HEK293T (cell line): ENCODE results near the gene PKNOX2.

Experiments used
- CTCF ChIA-PET: fragments of 350-600 bp; formaldehyde crosslinking; extraction: SDS; loops from one replicate; lab custom pipeline; 2021; ENCODE audit warnings: antibody characterized with exemption, inconsistent platforms; lab: Yijun Ruan, JAX
- POLR2A ChIA-PET: fragments of 350-600 bp; formaldehyde crosslinking; extraction: SDS; loops from one replicate; lab custom pipeline; 2020; ENCODE audit warnings: antibody characterized with exemption, inconsistent platforms; lab: Yijun Ruan, JAX
- DNase-seq: peaks from one replicate; pipeline ENCODE4 v3.0.0; 2012; ENCODE audit warnings: mixed read lengths; ENCODE audit errors: extremely low spot score
- ARNT ChIP-seq: fragments of 450-650 bp; IDR thresholded peaks from 2 replicates; pipeline ENCODE4 v1.6.1; 2017; ENCODE audit warnings: mild to moderate bottlenecking
- BHLHE40 ChIP-seq: fragments of 450-650 bp; IDR thresholded peaks from 2 replicates; pipeline ENCODE4 v1.6.1; 2016; ENCODE audit warnings: mild to moderate bottlenecking, moderate library complexity, borderline replicate concordance
- CTBP1 ChIP-seq: fragments of 450-650 bp; IDR thresholded peaks from 2 replicates; pipeline ENCODE4 v1.6.1; 2016; ENCODE audit warnings: borderline replicate concordance
- ELF4 ChIP-seq: fragments of 450-650 bp; IDR thresholded peaks from 2 replicates; pipeline ENCODE4 v1.6.1; 2017; ENCODE audit warnings: antibody characterized with exemption
- FOXA1 ChIP-seq: fragments of 450-650 bp; IDR thresholded peaks from 2 replicates; pipeline ENCODE4 v1.6.1; 2016; ENCODE audit warnings: mild to moderate bottlenecking
- FOXK2 ChIP-seq: fragments of 450-650 bp; IDR thresholded peaks from 2 replicates; pipeline ENCODE4 v1.6.1; 2016; ENCODE audit warnings: mild to moderate bottlenecking
- FOXM1 ChIP-seq: fragments of 450-650 bp; IDR thresholded peaks from 2 replicates; pipeline ENCODE4 v1.6.1; 2017; ENCODE audit warnings: mild to moderate bottlenecking, borderline replicate concordance
- HDGF ChIP-seq: fragments of 450-650 bp; IDR thresholded peaks from 2 replicates; pipeline ENCODE4 v1.6.1; 2017; ENCODE audit warnings: antibody characterized with exemption, borderline replicate concordance
- L3MBTL2 ChIP-seq: fragments of 450-650 bp; conservative IDR thresholded peaks from 2 replicates; pipeline ENCODE4 v1.6.1; 2016; ENCODE audit warnings: mild to moderate bottlenecking
- LEF1 ChIP-seq: fragments of 450-650 bp; IDR thresholded peaks from 2 replicates; pipeline ENCODE4 v1.6.1; 2017; ENCODE audit warnings: mild to moderate bottlenecking, borderline replicate concordance
- NFRKB ChIP-seq: fragments of 450-650 bp; IDR thresholded peaks from 2 replicates; pipeline ENCODE4 v1.6.1; 2016; ENCODE audit warnings: mild to moderate bottlenecking, moderate library complexity
- SP1 ChIP-seq: fragments of 450-650 bp; IDR thresholded peaks from 2 replicates; pipeline ENCODE4 v1.6.1; 2017
- SUZ12 ChIP-seq: fragments of 450-650 bp; IDR thresholded peaks from 2 replicates; pipeline ENCODE4 v1.6.1; 2016; ENCODE audit warnings: mild to moderate bottlenecking
- TARDBP ChIP-seq: fragments of 450-650 bp; IDR thresholded peaks from 2 replicates; pipeline ENCODE4 v1.6.1; 2016
- ZNF384 ChIP-seq: fragments of 450-650 bp; IDR thresholded peaks from 2 replicates; pipeline ENCODE4 v1.6.1; 2016
- TF ChIP-seq, protein P1 (sequence below): fragments of 450-650 bp; IDR thresholded peaks from 2 replicates; pipeline ENCODE4 v1.6.1; 2016

Gene PKNOX2

DNA sequence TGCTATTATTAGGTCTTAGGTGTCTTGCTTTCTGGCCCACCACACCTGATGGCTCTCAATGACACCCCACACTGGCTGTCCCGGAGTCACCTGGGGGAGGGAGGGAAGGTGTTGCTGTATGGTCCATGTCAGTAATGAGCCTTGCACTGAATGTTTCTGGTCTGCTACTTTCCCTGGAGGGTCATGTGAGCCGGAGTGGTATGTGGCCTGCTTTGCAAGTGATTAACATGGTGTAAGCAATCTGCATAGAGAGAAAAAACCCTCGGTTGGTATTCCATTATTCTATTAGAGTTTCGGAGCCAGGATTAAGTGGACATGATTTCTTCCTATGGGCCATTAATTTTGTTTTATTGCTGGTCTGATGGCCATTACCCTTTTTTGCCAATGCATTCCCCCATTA is 63.9 kb downstream of the PKNOX2 start:
- DNase-seq, result no peak
- ChIA-PET POLR2A (no interaction called here), CTCF (interaction anchor here (1.4 kb wide), 1 partner anchor 30 kb away, joined by 3 read pairs; no protein-coding TSS in a partner anchor)
- no peak for TF ChIP-seq FOXM1
- TF ChIP-seq, protein P1, sequence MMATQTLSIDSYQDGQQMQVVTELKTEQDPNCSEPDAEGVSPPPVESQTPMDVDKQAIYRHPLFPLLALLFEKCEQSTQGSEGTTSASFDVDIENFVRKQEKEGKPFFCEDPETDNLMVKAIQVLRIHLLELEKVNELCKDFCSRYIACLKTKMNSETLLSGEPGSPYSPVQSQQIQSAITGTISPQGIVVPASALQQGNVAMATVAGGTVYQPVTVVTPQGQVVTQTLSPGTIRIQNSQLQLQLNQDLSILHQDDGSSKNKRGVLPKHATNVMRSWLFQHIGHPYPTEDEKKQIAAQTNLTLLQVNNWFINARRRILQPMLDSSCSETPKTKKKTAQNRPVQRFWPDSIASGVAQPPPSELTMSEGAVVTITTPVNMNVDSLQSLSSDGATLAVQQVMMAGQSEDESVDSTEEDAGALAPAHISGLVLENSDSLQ, result no peak
- TF ChIP-seq SP1, result no peak
- no peak for TF ChIP-seq ELF4
- no peak for TF ChIP-seq FOXK2
- no peak for TF ChIP-seq L3MBTL2
- no peak for TF ChIP-seq FOXA1

DNA sequence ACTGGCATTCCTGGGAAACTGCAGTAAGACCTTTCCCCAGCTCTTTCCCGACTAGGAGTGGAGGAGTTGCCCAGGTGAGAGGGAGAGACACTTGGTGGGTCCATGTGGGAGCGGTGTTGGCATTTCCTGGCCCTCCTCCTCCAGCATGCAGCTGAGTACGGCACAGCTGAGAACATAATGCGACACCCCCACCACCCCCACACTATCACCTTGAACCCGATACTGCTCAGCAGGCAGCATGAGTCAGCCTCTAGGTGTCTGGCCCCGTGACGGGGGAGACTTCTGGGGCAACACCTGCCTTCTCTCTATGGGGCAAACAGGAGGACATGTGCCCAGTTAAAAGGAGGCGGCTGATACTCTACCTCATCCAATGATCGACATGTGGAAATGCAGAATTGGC is 64.4 kb downstream of the PKNOX2 start:
- DNase-seq, result no peak
- ChIA-PET CTCF (no interaction called here), POLR2A (no interaction called here)
- TF ChIP-seq, protein P1, result no peak
- no peak for TF ChIP-seq SUZ12
- TF ChIP-seq ELF4, result no peak
- TF ChIP-seq FOXM1, result no peak
- no peak for TF ChIP-seq FOXA1
- TF ChIP-seq CTBP1, result no peak
- TF ChIP-seq BHLHE40, result no peak

DNA sequence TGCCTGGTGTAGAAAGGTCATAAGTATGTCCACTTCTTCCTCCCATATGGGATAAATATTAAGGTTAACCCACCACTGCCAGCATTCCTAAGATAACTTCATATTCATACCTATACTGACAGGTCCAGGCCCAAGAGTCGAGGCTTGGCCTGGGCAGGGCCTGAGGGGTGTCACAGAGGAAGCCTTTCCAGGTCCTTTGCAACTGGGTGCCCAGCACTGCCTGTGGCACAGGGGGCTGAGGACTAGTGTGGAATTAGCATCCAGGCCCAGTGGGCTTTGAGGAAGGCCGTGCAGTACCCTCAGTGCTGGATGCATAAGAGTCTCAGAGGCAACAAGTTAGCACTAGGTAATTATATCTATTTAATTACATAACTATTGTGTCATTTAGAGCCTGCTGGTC is 65.4 kb downstream of the PKNOX2 start:
- no peak for DNase-seq
- no peak for TF ChIP-seq L3MBTL2
- no peak for TF ChIP-seq ELF4
- no peak for TF ChIP-seq FOXK2
- no peak for TF ChIP-seq CTBP1
- TF ChIP-seq, protein P1, result no peak
- TF ChIP-seq FOXA1, result no peak
- no peak for TF ChIP-seq TARDBP
- TF ChIP-seq NFRKB, result no peak
- no peak for TF ChIP-seq FOXM1
- TF ChIP-seq SP1, result no peak
- TF ChIP-seq ARNT, result no peak
- TF ChIP-seq SUZ12, result no peak
- no peak for TF ChIP-seq BHLHE40
- no peak for TF ChIP-seq LEF1
- CTCF ChIA-PET, result no interaction called here
- POLR2A ChIA-PET, result no interaction called here

DNA sequence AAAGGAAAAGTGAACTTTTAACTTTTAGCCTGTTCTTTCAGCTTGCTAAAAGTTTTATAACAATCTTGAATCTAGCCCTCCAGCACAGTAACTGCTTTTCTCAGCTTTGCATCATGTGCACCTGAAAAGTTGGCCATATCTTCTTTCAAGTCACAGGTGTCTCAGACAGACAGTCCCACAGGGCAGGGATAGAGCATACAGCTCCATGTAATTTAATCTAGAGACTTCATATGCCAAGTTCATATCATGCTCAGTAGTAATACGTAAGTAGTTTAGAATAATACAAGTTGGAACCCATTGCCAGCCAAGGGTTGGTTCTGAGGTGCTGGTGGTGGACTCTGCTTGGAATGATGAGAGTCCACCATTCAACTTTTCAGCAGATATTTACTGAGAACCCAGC is 68.6 kb downstream of the PKNOX2 start:
- DNase-seq, result no peak
- CTCF ChIA-PET, result interaction anchor here (0.6 kb wide), 1 partner anchor 1137 kb away, joined by 3 read pairs; no protein-coding TSS in a partner anchor
- POLR2A ChIA-PET, result no interaction called here
- TF ChIP-seq, protein P1, result no peak
- TF ChIP-seq BHLHE40 (no peak), ARNT (no peak), FOXA1 (no peak), LEF1 (no peak), ELF4 (no peak), ZNF384 (no peak)

DNA sequence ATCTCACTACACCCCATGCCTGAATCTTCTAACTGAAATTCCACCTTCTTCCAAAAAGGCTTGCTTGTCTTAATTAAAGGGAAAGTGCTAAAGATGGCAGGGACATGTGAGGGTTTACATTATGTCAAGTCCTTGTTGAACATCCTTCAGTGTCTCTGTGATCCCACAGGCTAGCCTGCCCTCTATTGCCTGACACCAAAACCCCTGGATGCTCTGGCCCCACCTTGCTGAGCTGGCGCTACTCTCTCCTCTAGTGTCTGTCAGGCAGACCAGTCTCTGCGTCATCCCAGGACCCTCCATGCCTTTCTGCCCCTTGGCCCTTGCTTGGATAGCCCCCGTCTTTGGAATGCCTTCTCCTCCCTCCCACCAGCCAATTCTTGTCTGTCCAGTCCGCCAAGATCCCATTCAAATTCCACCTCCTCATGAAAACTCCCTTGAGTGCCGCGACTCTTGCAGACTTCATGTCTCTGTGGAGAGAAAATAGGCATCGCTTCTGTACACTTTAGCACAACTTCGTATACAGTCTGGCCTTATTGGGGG is 69.3 kb downstream of the PKNOX2 start:
- DNase-seq, result no peak
- ChIA-PET POLR2A (no interaction called here), CTCF (interaction anchor here (0.6 kb wide), 1 partner anchor 1136 kb away, joined by 3 read pairs; no protein-coding TSS in a partner anchor)
- TF ChIP-seq BHLHE40, result no peak
- TF ChIP-seq ARNT, result no peak
- no peak for TF ChIP-seq TARDBP
- TF ChIP-seq SP1, result no peak
- no peak for TF ChIP-seq FOXA1
- no peak for TF ChIP-seq HDGF
- TF ChIP-seq ELF4, result no peak
- TF ChIP-seq ZNF384, result no peak

DNA sequence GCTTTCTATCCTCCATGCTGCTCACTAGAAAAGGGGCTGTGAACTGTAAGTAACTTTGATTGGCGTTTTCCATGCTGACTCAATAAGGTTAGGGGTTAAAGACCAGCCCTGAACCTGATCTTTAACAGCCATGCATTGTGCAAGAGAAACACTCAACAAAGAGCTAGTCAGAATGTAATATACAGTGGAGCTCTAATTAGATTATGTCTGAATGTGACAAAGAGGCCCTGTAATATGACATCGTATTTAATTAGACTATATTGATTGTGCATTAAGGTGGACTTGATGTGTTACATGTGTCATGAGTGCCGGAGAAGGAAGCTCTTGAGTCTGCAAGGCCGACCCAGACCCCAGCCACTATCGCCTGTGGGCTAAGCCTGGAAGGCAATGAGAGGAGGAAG is 70.5 kb downstream of the PKNOX2 start:
- ChIA-PET POLR2A (no interaction called here), CTCF (no interaction called here)
- TF ChIP-seq ELF4 (no peak), FOXK2 (no peak), LEF1 (no peak), CTBP1 (no peak), SUZ12 (no peak), ARNT (no peak), FOXM1 (no peak), ZNF384 (no peak), HDGF (no peak), TARDBP (no peak), BHLHE40 (no peak), FOXA1 (no peak), NFRKB (no peak), SP1 (no peak), L3MBTL2 (no peak)
- TF ChIP-seq, protein P1, result no peak
- DNase-seq, result no peak
